Spleen (tissue), 11 donors: ENCODE measurements around the gene LGI2. TPM values are rescaled to one million over a fixed set of nuclear protein-coding genes. Genes with fewer than 3 reads are reported as not detected.

Experiments
- DNase-seq: peaks from one replicate; pipeline ENCODE4 v3.0.0-alpha.2; 2020
- H3K27ac ChIP-seq, 8 donors: fragments of 200-600 bp; sonication (generic) in 7 of 8; 1 replicate in 4 of 8; 2 replicates in 4 of 8; pipeline versions ENCODE4 v1.5.0 to v1.8.0; 2016 to 2021; ENCODE audit warnings: inconsistent platforms in 4 of 8, mild to moderate bottlenecking in 4 of 8, moderate library complexity in 1 of 8
- H3K27me3 ChIP-seq, 7 donors: fragments of 200-600 bp; sonication (generic) in 6 of 7; replicated peaks in 1 of 7; 1 replicate in 4 of 7; 2 replicates in 3 of 7; pipeline versions ENCODE4 v1.5.0 to v1.8.0; 2016 to 2021; ENCODE audit warnings: inconsistent platforms in 3 of 7, mild to moderate bottlenecking in 1 of 7
- H3K36me3 ChIP-seq, 6 donors: fragments of 200-600 bp; sonication (generic) in 5 of 6; 1 replicate in 4 of 6; 2 replicates in 2 of 6; pipeline versions ENCODE4 v1.5.0 to v1.8.0; 2016 to 2021; ENCODE audit warnings: inconsistent platforms in 2 of 6
- H3K4me1 ChIP-seq, 6 donors: fragments of 200-600 bp; sonication (generic) in 5 of 6; 1 replicate in 3 of 6; 2 replicates in 3 of 6; pipeline versions ENCODE4 v1.5.0 to v1.8.0; 2016 to 2021; ENCODE audit warnings: inconsistent platforms in 3 of 6
- H3K4me3 ChIP-seq, 8 donors: fragments of 200-600 bp; sonication (generic) in 7 of 8; 1 replicate in 4 of 8; 2 replicates in 4 of 8; pipeline versions ENCODE4 v1.5.0 to v1.8.0; 2016 to 2021; ENCODE audit warnings: inconsistent platforms in 4 of 8, mild to moderate bottlenecking in 4 of 8, moderate library complexity in 2 of 8
- H3K9me3 ChIP-seq, 8 donors: fragments of 200-600 bp; sonication (generic) in 7 of 8; 1 replicate in 4 of 8; 2 replicates in 4 of 8; pipeline versions ENCODE4 v1.5.0 to v1.8.0; 2016 to 2021; ENCODE audit warnings: inconsistent platforms in 4 of 8
- CTCF ChIP-seq, 11 experiments: fragments of 200-600 bp in 7 of 11; fragments of 450-650 bp in 4 of 11; sonication (generic) in 4 of 11; IDR thresholded peaks in 8 of 11; conservative IDR thresholded peaks in 3 of 11; 1 replicate in 7 of 11; 2 replicates in 4 of 11; pipeline versions ENCODE4 v1.4.0 to v1.8.0; 2016 to 2021; ENCODE audit warnings: antibody characterized with exemption in 11 of 11, inconsistent platforms in 4 of 11, mild to moderate bottlenecking in 1 of 11
- POLR2A ChIP-seq, 3 donors: fragments of 450-650 bp; IDR thresholded peaks; one replicate each; pipeline ENCODE4 v1.5.1; 2017; ENCODE audit warnings: antibody characterized with exemption in 3 of 3, mild to moderate bottlenecking in 1 of 3
- POLR2AphosphoS5 ChIP-seq, 3 donors: sonication (generic); formaldehyde crosslinking; IDR thresholded peaks; one replicate each; pipeline ENCODE4 v1.5.1; 2017; ENCODE audit warnings: antibody characterized with exemption in 3 of 3
- WGBS, 5 donors: extraction: QIAGEN DNeasy Blood & Tissue Kit in 3 of 5; methylation state at CpG; one replicate each; pipeline versions ENCODE4 v1.1.5 to v1.1.7; 2013 to 2018; 5-methylcytosine and 5-hydroxymethylcytosine counted together
- intact Hi-C: fragments of 100-400 bp; cut with DNase I; formaldehyde crosslinking; loops from one replicate; pipeline ENCODE4 v1.15.0; 2023; ENCODE audit warnings: low total_unique reads
- polyA plus RNA-seq, 3 donors: library from polyadenylated mRNA; stranded (reverse); fragments of 200-250 nt; gene quantifications; one replicate each; pipeline ENCODE4 v1.2.1, GENCODE V29; 2013
- total RNA-seq, 7 donors: library from RNA; depleted of rRNA in 3 of 7; stranded (reverse); fragments of >200 nt in 3 of 7; fragmentation: NEBNext Ultra II Directional in 4 of 7; extraction: Animal tissue kit (Norgen Biotek cat#: 25700) in 4 of 7; gene quantifications; one replicate each; pipeline versions ENCODE4 v1.1.0 to v1.2.1, GENCODE V29; 2016 to 2021
- donor health status: healthy with polysubstance abuse.
- donor health status: DM: no; HTN: no; CAD: no; lungs with moderate emphysema.
- donor health status: DM: no; HTN: no; CAD: no.
- donor health status: Bipolar disorder and iron deficiency.
- donor health status: healthy.
- donor health status: DM: no; HTN: no; CAD: no.
- donor health status: DM: yes; HTN: yes; CAD: no.

The LGI2 gene
- total and polyA plus RNA-seq, 10 donors = 0.17 to 2.7 (median 0.72) TPM

GRCh38 chr4:24980064-24980690, 50.6 kb downstream of the LGI2 start:
- no peak for DNase-seq
- peaks cover 0 to 36% (median 14%) of the 10 kb centered on the region in 6 donors for H3K4me1 ChIP-seq
- WGBS, 5 donors = 12 to 25% (median 17%) methylated on average over 17 of the region's 17 CpGs
- H3K27ac ChIP-seq = peak overlapping the region; percentile 38 to 91 (median 83)
- intact Hi-C loops = no loop called here
- H3K36me3 ChIP-seq = no peaks in the 10 kb centered on the region
- H3K9me3 ChIP-seq = no peaks in the 10 kb centered on the region
- TF ChIP-seq CTCF (IDR thresholded peaks at IDR 0.05 in 8 of 11, conservative IDR thresholded peaks at IDR 0.05 in 3 of 11) (peak; percentile 40 to 91 (median 82)), POLR2A (IDR thresholded peaks at IDR 0.05) (no peak), POLR2AphosphoS5 (IDR thresholded peaks at IDR 0.05) (no peak)
- H3K4me3 ChIP-seq = peak overlapping the region in 4 of 8 donors; percentile 3 to 52 (median 20)
- H3K27me3 ChIP-seq = peaks cover 0 to 13% (median 0%) of the 10 kb centered on the region in 7 donors

GRCh38 chr4:24979554-24979953, 51.2 kb downstream of the LGI2 start:
- Histone ChIP-seq H3K4me3 (peak overlapping the region in 4 of 8 donors; percentile 3 to 52 (median 20)), H3K4me1 (peaks cover 0 to 41% (median 14%) of the 10 kb centered on the region in 6 donors), H3K27ac (peak overlapping the region; percentile 38 to 91 (median 83)), H3K9me3 (no peaks in the 10 kb centered on the region), H3K27me3 (peaks cover 0 to 13% (median 0%) of the 10 kb centered on the region in 7 donors), H3K36me3 (no peaks in the 10 kb centered on the region)
- no peak for DNase-seq
- intact Hi-C loops = no loop called here
- TF ChIP-seq CTCF (IDR thresholded peaks at IDR 0.05 in 8 of 11, conservative IDR thresholded peaks at IDR 0.05 in 3 of 11) (no peak), POLR2AphosphoS5 (IDR thresholded peaks at IDR 0.05) (peak in 1 of 3 donors; percentile 87), POLR2A (IDR thresholded peaks at IDR 0.05) (peak in 1 of 3 donors; percentile 61)
- WGBS, 5 donors = 28 to 50% (median 45%) methylated on average over 7 of the region's 7 CpGs

GRCh38 chr4:24978291-24979075, 52.3 kb downstream of the LGI2 start:
- intact Hi-C loops = no loop called here
- 46 to 65% (median 52%) methylated on average over 9 of the region's 9 CpGs for WGBS, 5 donors
- TF ChIP-seq POLR2AphosphoS5 (IDR thresholded peaks at IDR 0.05) (no peak), POLR2A (IDR thresholded peaks at IDR 0.05) (no peak), CTCF (IDR thresholded peaks at IDR 0.05 in 8 of 11, conservative IDR thresholded peaks at IDR 0.05 in 3 of 11) (no peak)
- no peak for DNase-seq
- H3K27ac ChIP-seq = peak overlapping the region in 7 of 8 donors; percentile 73 to 91 (median 83)
- H3K36me3 ChIP-seq = no peaks in the 10 kb centered on the region
- peaks cover 0 to 13% (median 0%) of the 10 kb centered on the region in 7 donors for H3K27me3 ChIP-seq
- peaks cover 0 to 51% (median 14%) of the 10 kb centered on the region in 6 donors for H3K4me1 ChIP-seq
- no peaks in the 10 kb centered on the region for H3K9me3 ChIP-seq
- H3K4me3 ChIP-seq = no peak overlapping the region

GRCh38 chr4:24975510-24975909, 55.2 kb downstream of the LGI2 start:
- peak overlapping the region in 2 of 8 donors; percentile 5 to 75 for H3K27ac ChIP-seq
- no peak for DNase-seq
- H3K4me1 ChIP-seq = peaks cover 0 to 53% (median 16%) of the 10 kb centered on the region in 6 donors
- H3K9me3 ChIP-seq = no peaks in the 10 kb centered on the region
- intact Hi-C loops = no loop called here
- H3K4me3 ChIP-seq = no peak overlapping the region
- peaks cover 0 to 13% (median 0%) of the 10 kb centered on the region in 7 donors for H3K27me3 ChIP-seq
- 20 to 39% (median 28%) methylated on average over 4 of the region's 4 CpGs for WGBS, 5 donors
- no peak for TF ChIP-seq POLR2AphosphoS5 (IDR thresholded peaks at IDR 0.05)
- TF ChIP-seq CTCF (IDR thresholded peaks at IDR 0.05 in 8 of 11, conservative IDR thresholded peaks at IDR 0.05 in 3 of 11) = no peak
- no peak for TF ChIP-seq POLR2A (IDR thresholded peaks at IDR 0.05)
- H3K36me3 ChIP-seq = no peaks in the 10 kb centered on the region
